ENCODE results near the gene LAMA2. TPM values are rescaled to one million over a fixed set of nuclear protein-coding genes. Genes with fewer than 3 reads are reported as not detected.
A peak's percentile ranks its signal among the peaks of the same experiment; 100 is the strongest.

Gene LAMA2
- total RNA-seq, 1 donor from 2014 or later = 0.47 TPM

GRCh38 chr6:129364767-129365166, 481.8 kb downstream of the LAMA2 start:
- no peak for TF ChIP-seq CTCF (conservative IDR thresholded peaks at IDR 0.05)
- Mint-ChIP-seq H3K4me3 (no peak overlapping the region), H3K9me3 (peaks cover 2% of the 10 kb centered on the region), H3K4me1 (no peaks in the 10 kb centered on the region), H3K36me3 (ENCODE audit: low read depth) (no peaks in the 10 kb centered on the region), H3K27ac (ENCODE audit: unreplicated experiment) (no peak overlapping the region), H3K27me3 (ENCODE audit: low read depth) (no peaks in the 10 kb centered on the region)
- no peak for DNase-seq (ENCODE audit: low read depth, low spot score)

GRCh38 chr6:129368076-129368475, 485.1 kb downstream of the LAMA2 start:
- DNase-seq (ENCODE audit: low read depth, low spot score) = no peak
- Mint-ChIP-seq H3K27ac (ENCODE audit: unreplicated experiment) (peak overlapping the region; percentile 3), H3K4me1 (peaks cover 7% of the 10 kb centered on the region), H3K4me3 (no peak overlapping the region), H3K9me3 (peaks cover 2% of the 10 kb centered on the region), H3K27me3 (ENCODE audit: low read depth) (no peaks in the 10 kb centered on the region), H3K36me3 (ENCODE audit: low read depth) (no peaks in the 10 kb centered on the region)
- no peak for TF ChIP-seq CTCF (conservative IDR thresholded peaks at IDR 0.05)

GRCh38 chr6:129368970-129369369, 486.0 kb downstream of the LAMA2 start:
- H3K4me3 Mint-ChIP-seq = no peak overlapping the region
- H3K36me3 Mint-ChIP-seq (ENCODE audit: low read depth) = no peaks in the 10 kb centered on the region
- no peak overlapping the region for H3K27ac Mint-ChIP-seq (ENCODE audit: unreplicated experiment)
- TF ChIP-seq CTCF (conservative IDR thresholded peaks at IDR 0.05) = no peak
- DNase-seq (ENCODE audit: low read depth, low spot score) = no peak
- H3K27me3 Mint-ChIP-seq (ENCODE audit: low read depth) = no peaks in the 10 kb centered on the region
- H3K9me3 Mint-ChIP-seq = peaks cover 2% of the 10 kb centered on the region
- H3K4me1 Mint-ChIP-seq = peaks cover 7% of the 10 kb centered on the region

- no peaks in the 10 kb centered on the region for H3K36me3 Mint-ChIP-seq (ENCODE audit: low read depth)
- H3K27me3 Mint-ChIP-seq (ENCODE audit: low read depth) = no peaks in the 10 kb centered on the region
- H3K4me3 Mint-ChIP-seq = no peak overlapping the region
- H3K27ac Mint-ChIP-seq (ENCODE audit: unreplicated experiment) = no peak overlapping the region
- peaks cover 7% of the 10 kb centered on the region for H3K4me1 Mint-ChIP-seq
- no peak for DNase-seq (ENCODE audit: low read depth, low spot score)
- TF ChIP-seq CTCF (conservative IDR thresholded peaks at IDR 0.05) = no peak
- no peaks in the 10 kb centered on the region for H3K9me3 Mint-ChIP-seq
Observed at GRCh38 chr6:129369737-129370136, 486.8 kb downstream of the LAMA2 start.

GRCh38 chr6:129370268-129370916, 487.5 kb downstream of the LAMA2 start:
- Mint-ChIP-seq H3K27ac (ENCODE audit: unreplicated experiment) (no peak overlapping the region), H3K9me3 (no peaks in the 10 kb centered on the region), H3K4me1 (peaks cover 7% of the 10 kb centered on the region), H3K27me3 (ENCODE audit: low read depth) (no peaks in the 10 kb centered on the region), H3K36me3 (ENCODE audit: low read depth) (no peaks in the 10 kb centered on the region), H3K4me3 (no peak overlapping the region)
- TF ChIP-seq CTCF (conservative IDR thresholded peaks at IDR 0.05) = peak; percentile 86
- DNase-seq (ENCODE audit: low read depth, low spot score) = peak; percentile 39
